HG03457 (cell line): ENCODE results near the gene SLC5A2.
A peak's percentile ranks its signal among the peaks of the same experiment; 100 is the strongest.
"Not testable (repeated sequence)": the region's sequence is repeated elsewhere in the genome, so short reads cannot be mapped to it uniquely, and the experiment has no call there.

Experiments used
- ATAC-seq: cut with Tn5 transposase; IDR thresholded peaks from one replicate; pipeline ENCODE4 v1.9.1; 2021; ENCODE audit warnings: moderate number of reproducible peaks; ENCODE audit not compliant: unreplicated experiment

The SLC5A2 gene

DNA sequence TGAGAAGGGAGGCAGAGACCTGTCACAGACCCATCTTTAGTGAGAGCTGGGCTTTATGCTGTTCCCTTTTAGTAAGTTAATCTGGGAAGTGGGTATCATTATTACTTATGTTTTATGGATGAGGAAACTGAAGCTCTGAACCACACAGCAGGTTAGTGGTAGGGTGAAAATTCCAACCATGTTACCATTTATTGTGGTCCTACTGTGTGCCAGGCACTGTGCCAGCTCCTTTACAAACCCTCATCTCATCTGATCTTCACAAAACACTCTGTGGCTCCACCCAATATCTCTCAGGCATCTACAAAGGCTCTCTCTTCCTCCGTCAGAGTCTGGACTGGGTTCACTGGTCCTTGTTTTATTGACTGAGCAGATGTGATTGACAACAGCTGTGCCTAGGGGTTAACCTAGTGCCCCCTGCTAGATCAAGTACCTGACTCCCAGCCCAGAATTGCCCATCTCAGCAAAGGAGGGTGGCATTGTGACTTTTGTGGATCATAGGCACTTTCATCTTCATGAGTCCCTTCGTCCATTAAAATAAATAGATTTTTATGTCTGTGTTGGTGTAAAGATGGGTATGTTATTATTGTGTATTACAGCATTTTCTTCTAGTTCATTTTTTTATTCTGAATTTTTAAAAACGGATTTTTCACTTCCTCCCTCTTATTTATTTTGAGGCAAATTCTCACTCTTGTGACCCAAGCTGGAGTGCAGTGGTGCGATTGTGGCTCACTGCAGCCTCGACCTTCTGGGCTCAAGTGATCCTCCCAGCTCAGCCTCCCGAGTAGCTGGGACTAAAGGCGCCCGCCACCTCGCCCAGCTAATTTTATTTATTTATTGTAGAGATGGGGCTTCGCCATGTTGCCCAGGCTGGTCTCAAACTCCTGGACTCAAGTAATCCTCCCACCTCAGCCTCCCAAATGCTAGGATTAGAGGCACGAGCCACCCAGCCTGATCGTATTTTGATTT, 7.9 kb upstream of the SLC5A2 start:
- no peak for ATAC-seq

DNA sequence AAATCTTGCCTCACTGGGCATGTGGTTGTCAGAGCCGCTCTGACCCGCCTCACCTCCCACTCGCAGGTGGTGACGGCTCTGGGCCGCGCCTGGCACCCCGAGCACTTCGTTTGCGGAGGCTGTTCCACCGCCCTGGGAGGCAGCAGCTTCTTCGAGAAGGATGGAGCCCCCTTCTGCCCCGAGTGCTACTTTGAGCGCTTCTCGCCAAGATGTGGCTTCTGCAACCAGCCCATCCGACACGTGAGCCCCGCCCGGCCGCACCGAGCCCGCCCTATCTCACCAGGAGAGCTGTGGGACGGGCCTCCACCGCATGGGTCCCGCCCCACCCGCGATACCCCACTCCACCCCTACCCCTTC, 7.0 kb upstream of the SLC5A2 start:
- no peak for ATAC-seq

DNA sequence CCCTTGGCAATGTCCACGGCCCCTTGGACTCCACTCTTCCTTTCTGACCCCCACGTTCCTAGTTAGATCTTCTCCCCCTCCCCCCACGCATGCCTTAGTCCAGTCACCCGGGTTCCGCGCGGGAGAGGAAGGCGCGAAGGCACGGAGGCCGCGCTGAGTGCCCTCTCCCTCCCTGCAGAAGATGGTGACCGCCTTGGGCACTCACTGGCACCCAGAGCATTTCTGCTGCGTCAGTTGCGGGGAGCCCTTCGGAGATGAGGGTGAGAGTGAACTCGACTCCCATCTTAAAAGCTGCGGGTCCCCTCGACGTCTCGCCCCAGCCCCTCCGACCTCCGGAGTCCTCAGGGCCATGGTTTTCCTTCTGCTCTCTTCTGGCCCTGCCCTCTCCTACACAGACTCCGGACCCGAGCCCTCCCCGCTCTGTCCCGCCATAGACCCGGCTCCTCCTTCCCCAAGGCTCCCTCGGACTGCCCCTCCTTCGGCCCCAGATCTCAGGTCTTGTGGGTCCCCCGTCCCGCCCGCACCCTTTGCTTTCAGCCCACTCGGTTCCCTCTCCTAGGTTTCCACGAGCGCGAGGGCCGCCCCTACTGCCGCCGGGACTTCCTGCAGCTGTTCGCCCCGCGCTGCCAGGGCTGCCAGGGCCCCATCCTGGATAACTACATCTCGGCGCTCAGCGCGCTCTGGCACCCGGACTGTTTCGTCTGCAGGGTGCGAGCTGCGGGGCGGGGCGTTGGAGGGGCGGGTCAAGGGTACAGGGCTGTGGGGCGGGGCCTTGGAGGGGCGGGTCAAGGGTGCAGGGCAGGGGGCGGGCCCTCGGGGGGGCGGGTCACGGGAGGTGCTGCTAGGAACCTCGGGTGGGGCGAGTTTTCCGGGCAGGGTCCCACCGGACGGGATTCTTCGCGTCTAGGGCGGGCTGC, 6.4 kb upstream of the SLC5A2 start:
- ATAC-seq = peak; percentile 58

DNA sequence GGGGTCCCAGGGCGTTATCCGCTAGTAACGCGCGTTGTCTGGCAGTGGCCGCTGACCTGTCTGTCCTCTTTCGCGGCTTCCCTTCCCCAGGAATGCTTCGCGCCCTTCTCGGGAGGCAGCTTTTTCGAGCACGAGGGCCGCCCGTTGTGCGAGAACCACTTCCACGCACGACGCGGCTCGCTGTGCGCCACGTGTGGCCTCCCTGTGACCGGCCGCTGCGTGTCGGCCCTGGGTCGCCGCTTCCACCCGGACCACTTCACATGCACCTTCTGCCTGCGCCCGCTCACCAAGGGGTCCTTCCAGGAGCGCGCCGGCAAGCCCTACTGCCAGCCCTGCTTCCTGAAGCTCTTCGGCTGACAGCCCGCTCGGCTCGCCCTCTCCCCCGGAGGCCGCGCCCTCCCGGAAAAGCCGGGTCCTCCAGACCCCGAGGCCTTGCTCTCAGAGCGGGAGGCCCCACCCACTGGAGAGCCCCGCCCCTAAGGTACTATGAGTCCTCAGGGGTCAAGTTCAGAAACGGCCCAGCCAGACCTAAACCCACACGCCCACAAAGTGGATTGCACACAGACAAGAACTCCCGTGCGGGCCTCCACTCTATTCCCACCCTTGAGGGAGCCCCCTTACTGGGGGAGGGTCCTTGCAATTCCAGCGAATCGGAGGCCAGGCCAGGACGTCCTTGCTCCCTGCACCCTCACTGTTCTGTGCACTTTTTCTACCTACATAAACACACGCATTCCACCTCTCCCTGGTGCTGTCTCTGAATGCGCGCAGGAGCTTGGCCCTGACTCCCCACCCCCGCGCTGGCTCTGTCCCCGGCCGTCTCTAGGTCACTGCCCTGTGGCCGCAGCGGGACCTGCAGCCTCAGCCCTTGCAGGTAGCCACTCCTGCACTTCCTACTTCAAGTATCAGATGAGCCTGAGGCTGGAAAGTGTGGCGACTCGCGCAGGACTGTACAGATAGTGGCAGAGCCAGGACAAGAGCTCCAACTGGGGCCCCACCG, 5.4 kb upstream of the SLC5A2 start:
- ATAC-seq = no peak

DNA sequence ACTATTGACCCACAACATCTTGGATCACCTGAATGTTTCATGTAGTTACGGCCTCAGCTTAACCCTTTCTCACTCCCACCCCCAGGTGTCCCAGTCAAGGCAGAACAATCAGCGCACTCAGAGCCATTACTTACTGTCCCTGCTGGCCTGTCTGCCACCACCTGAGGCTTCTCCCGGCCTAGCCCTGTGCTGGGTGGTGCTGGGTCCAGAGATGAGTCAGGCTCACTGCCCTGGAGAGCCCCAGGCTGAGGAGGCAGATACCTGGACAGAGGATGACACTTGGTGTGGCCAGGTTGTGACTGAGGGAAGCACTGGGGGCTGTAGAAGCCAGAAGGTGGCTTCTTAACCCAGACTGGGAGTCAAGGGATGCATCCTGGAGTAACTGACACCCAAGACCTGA, 4.0 kb upstream of the SLC5A2 start:
- no peak for ATAC-seq

DNA sequence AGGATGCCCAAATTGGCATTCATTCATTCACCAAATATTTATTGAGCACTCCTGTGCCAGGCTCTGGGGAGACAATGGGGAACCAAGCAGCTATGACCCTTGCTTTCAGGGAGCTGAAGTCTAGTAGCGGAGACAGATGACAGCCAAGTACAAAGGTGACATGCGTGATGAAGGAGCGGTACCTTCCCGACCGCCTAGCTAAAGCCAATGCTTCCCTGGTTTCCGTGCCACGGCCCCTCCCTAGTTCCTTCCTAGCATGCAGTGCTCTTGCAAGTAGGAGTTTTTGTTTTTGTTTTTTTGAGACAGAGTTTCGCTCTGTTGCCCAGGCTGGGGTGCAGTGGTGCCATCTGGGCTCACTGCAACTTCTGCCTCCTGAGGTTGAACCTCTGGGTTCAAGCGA, 3.2 kb upstream of the SLC5A2 start:
- ATAC-seq = no peak

DNA sequence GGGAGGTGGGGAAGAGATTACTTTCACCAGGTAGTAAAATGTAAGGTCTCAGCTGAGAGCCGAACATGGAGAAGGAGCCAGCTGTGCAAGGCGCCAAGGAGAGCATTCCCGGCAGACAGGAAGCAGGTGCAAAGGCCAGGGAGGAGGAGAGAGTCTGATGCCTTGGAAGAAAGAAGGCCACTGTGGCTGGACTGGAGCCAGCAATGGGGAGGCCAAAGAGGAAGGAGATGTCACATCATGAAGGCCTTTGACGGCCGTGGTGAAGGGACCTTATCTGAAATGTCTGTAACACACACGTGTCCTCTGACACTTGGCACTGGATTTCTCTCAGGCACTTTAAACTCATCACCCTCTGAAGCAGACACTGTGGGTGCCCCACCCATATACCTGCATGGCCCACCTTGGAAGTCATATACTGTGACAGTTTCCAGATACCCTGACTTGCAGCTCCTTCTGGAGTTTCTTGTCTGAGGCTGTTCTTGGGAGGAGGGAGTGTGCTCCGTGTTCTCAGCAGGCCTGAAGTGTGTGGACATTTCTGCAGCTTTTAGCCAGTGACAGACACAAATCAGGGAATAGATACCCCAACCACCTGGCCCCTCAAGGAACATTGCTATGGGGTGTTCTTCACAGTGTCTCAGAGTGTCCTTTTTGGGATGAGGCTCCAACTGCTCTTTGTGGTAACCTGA, 1.9 kb upstream of the SLC5A2 start:
- no peak for ATAC-seq

- ATAC-seq = not testable (repeated sequence)
Measured at GRCh38 chr16:31484048-31484447, 1.1 kb downstream of the SLC5A2 start.

GRCh38 chr16:31484491-31485171, 1.7 kb downstream of the SLC5A2 start:
- no peak for ATAC-seq

DNA sequence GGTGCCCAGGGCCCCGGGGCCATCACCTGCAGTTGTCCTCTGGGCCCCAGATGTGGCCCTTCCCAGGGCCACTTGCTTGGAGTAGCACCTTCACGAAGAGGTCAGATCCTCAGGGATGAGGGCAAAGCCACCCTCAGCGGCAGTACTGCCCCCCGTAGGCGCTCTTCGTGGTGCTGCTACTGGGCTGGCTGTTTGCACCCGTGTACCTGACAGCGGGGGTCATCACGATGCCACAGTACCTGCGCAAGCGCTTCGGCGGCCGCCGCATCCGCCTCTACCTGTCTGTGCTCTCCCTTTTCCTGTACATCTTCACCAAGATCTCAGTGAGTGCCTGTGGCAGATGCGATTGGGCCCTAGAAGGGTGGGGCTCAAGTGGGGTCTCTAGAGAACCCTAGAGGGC, 2.6 kb downstream of the SLC5A2 start:
- ATAC-seq = no peak

- ATAC-seq = no peak
Measured at GRCh38 chr16:31486045-31486444, 3.1 kb downstream of the SLC5A2 start.

DNA sequence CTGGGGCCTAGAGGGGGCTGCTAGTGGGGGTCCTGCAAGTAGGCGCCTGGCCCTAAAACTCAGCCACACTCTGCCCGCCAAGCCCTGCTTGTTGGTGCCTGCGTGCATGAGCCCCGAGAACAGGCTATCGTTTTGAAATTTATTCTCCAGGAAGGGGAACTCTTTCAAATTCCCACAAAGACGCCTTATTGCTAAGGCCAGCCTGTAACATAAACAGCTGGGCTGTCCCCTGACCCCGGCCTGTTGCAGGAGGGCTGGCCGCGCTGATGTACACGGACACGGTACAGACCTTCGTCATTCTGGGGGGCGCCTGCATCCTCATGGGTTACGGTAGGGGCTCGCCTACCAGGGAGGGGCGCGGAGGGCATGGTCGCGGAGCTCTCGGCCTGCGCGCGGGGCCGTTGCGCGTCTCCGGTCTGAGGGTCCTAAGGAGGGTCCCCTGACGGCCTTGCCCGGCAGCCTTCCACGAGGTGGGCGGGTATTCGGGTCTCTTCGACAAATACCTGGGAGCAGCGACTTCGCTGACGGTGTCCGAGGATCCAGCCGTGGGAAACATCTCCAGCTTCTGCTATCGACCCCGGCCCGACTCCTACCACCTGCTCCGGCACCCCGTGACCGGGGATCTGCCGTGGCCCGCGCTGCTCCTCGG, 4.3 kb downstream of the SLC5A2 start:
- ATAC-seq = no peak

GRCh38 chr16:31487720-31488467, 5.0 kb downstream of the SLC5A2 start:
- ATAC-seq = peak; percentile 73

DNA sequence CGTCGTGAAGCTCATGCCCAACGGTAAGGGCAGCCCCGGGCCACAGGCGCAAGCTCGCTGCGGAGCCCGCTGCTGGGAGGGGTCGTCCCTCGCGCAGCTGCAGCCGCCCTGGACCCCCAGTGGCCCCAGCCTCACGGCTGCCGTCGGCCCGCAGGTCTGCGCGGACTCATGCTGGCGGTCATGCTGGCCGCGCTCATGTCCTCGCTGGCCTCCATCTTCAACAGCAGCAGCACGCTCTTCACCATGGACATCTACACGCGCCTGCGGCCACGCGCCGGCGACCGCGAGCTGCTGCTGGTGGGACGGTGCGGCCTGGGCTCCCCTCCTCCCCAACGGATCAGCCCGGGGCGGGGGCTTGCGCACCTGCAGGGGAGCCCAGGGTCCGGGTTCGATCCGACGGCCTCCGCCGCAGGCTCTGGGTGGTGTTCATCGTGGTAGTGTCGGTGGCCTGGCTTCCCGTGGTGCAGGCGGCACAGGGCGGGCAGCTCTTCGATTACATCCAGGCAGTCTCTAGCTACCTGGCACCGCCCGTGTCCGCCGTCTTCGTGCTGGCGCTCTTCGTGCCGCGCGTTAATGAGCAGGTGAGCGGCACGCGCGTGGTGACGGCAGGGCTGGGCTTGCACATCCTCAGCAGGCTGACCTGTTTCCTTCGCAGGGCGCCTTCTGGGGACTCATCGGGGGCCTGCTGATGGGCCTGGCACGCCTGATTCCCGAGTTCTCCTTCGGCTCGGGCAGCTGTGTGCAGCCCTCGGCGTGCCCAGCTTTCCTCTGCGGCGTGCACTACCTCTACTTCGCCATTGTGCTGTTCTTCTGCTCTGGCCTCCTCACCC, 5.8 kb downstream of the SLC5A2 start:
- no peak for ATAC-seq

DNA sequence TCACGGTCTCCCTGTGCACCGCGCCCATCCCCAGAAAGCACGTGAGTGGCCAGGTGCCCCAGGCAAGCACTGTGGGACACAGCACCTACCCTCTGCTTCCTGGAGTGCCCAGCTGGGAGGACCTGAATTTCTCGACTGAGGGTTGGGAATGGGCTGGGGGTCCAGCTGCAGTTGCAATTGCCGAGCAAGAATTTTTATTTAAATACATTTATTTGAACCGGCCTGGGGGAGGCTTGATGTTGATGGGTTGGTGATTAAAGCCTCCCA, 6.3 kb downstream of the SLC5A2 start:
- ATAC-seq = no peak

DNA sequence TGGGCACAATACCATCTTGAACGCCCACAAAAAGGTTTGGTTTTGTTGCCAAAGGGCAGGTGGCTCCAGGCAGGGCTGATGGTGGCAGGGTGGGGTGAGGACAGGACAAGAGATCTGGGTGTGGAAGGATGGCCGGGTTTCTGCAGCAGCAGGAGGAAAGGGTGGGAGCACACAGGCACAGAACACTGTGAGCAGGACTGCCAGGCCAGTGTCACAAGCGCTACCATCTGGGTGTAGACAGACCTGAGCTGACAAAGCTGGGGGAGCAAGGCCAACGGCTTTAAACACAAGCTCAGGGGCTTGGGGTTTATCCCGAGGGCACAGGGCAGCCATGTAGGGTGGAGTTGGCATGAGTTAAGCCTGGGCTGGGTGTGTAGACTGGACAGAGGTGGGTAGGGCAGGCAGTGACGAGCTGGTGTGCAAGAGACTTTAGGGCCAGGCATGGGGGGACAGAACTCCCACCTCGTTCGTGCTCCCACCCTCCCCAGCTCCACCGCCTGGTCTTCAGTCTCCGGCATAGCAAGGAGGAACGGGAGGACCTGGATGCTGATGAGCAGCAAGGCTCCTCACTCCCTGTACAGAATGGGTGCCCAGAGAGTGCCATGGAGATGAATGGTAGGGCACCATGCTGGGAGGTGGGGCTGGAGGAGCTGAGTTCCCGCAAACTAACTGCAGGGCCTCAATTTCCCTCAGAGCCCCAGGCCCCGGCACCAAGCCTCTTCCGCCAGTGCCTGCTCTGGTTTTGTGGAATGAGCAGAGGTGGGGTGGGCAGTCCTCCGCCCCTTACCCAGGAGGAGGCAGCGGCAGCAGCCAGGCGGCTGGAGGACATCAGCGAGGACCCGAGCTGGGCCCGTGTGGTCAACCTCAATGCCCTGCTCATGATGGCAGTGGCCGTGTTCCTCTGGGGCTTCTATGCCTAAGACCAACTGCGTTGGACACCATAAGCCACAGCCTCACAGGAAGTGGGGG, 7.0 kb downstream of the SLC5A2 start:
- no peak for ATAC-seq
